DND-41 (cell line): ENCODE data around the gene GSK3A.

Source experiments
- EZH2 ChIP-seq: IDR thresholded peaks from 3 replicates; pipeline ENCODE4 v1.6.1; 2012; ENCODE audit warnings: borderline replicate concordance, low read depth, mild to moderate bottlenecking, moderate library complexity, low read length, inconsistent platforms; ENCODE audit not compliant: severe bottlenecking
- TF ChIP-seq, protein P1 (sequence below): IDR thresholded peaks from 2 replicates; pipeline ENCODE4 v1.5.1; 2012; ENCODE audit warnings: borderline replicate concordance, low read length, moderate library complexity, mild to moderate bottlenecking; ENCODE audit not compliant: poor library complexity, severe bottlenecking; ENCODE audit errors: extremely low read depth

DNA sequence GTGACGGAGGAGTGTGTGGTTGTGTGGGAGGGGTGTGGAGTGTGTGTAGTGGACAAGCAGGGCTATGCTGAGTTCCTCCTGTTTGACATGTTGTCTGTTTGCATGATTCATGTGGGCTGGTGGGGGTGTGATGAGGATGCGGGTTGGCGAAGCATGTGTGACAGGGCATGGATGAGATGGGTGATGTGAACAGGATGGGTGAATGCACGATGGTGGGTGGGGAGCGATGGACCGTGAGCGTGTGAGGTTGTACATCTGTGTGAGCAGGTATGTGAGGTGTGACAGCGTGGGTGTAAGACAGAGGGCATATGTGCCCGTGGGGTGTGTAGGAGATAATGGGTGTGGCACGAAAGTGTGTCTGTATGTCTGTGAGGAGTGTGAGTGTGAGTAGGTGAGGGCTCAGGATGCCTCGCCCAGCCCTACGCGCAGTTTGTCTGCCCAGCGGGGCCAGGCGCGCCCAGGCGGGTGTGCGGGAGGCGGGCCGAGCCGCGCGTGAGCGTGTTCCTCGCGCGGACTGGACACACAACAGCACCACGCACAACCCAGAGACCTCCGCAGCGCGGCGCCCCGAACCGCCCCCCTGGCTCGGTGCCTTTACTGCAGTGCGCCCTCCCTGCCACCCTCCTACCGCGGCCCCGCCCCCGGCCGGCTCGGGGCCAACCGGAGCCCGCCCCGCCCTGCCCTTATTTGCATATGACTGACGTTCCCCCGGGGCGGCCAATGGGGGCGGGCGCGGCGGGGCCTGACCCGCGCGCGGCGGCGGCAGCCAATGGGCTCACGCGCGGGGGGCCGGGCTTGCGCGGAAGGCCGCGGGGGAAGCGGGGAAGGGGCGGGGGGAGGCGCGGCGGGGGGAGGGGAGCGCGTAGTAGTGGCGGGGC, 41.0 kb upstream of the GSK3A start:
- TF ChIP-seq, protein P1, sequence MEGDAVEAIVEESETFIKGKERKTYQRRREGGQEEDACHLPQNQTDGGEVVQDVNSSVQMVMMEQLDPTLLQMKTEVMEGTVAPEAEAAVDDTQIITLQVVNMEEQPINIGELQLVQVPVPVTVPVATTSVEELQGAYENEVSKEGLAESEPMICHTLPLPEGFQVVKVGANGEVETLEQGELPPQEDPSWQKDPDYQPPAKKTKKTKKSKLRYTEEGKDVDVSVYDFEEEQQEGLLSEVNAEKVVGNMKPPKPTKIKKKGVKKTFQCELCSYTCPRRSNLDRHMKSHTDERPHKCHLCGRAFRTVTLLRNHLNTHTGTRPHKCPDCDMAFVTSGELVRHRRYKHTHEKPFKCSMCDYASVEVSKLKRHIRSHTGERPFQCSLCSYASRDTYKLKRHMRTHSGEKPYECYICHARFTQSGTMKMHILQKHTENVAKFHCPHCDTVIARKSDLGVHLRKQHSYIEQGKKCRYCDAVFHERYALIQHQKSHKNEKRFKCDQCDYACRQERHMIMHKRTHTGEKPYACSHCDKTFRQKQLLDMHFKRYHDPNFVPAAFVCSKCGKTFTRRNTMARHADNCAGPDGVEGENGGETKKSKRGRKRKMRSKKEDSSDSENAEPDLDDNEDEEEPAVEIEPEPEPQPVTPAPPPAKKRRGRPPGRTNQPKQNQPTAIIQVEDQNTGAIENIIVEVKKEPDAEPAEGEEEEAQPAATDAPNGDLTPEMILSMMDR: peak; percentile 27
- no peak for TF ChIP-seq EZH2
